ENCODE measurements around the gene ARHGEF7. TPM values are rescaled to one million over a fixed set of nuclear protein-coding genes. Genes with fewer than 3 reads are reported as not detected.

ARHGEF7 gene
- total RNA-seq, 1 donor from 2014 or later = 270 TPM

DNA sequence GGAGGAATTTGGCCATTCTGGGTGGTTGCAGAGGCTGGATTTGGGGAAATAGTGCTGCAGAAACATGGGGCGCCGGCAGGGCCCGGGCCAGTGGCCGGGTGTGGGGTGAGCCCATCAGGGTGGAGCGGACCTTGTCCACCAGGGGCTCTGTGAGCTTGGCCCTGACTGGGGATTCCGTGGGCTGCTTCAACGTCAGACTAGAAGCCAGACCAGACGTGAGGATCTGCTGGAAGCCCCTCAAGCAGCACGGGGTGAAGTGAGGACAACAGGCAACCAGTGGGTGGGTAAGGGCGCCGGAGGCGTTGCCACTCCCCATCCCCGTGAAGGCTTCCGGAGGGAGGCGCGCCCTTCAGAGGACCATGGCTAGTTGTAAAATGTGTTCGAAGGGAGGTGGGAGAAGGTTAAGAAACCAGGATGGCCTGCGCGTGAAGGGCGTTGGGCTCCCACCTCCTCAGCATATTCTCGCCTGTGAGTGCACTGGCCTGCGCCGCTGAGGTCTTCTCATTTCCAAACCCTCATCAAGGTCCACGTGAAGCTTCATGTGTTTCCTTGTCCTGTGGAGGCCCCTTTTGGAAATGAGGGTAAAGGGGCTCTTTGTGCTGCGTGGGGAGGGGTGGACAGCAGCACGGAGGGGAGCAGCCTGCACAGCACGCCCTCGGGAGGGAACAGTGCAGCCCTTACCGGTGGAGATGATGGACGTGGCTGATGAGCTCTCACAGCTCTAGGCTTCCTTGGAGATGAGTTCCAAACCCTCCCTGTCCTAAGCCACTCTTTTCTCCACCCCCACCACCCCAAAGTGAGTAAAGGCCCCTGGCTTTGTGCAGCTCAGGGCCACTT lies 213.7 kb downstream of the ARHGEF7 start:
- TF ChIP-seq, protein P1, sequence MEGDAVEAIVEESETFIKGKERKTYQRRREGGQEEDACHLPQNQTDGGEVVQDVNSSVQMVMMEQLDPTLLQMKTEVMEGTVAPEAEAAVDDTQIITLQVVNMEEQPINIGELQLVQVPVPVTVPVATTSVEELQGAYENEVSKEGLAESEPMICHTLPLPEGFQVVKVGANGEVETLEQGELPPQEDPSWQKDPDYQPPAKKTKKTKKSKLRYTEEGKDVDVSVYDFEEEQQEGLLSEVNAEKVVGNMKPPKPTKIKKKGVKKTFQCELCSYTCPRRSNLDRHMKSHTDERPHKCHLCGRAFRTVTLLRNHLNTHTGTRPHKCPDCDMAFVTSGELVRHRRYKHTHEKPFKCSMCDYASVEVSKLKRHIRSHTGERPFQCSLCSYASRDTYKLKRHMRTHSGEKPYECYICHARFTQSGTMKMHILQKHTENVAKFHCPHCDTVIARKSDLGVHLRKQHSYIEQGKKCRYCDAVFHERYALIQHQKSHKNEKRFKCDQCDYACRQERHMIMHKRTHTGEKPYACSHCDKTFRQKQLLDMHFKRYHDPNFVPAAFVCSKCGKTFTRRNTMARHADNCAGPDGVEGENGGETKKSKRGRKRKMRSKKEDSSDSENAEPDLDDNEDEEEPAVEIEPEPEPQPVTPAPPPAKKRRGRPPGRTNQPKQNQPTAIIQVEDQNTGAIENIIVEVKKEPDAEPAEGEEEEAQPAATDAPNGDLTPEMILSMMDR (IDR thresholded peaks at IDR 0.05; ENCODE audit: unreplicated experiment) = no peak
- no peak for DNase-seq (ENCODE audit: low spot score)
- no peak overlapping the region for H3K4me3 Mint-ChIP-seq (ENCODE audit: unreplicated experiment)
- H3K9me3 Mint-ChIP-seq (ENCODE audit: unreplicated experiment) = no peaks in the 10 kb centered on the region
- H3K27me3 Mint-ChIP-seq (ENCODE audit: unreplicated experiment) = peaks cover 20% of the 10 kb centered on the region
- peaks cover 7% of the 10 kb centered on the region for H3K36me3 Mint-ChIP-seq (ENCODE audit: low read depth, unreplicated experiment)
- H3K27ac Mint-ChIP-seq (ENCODE audit: unreplicated experiment) = no peak overlapping the region
- no peaks in the 10 kb centered on the region for H3K4me1 Mint-ChIP-seq (ENCODE audit: unreplicated experiment)

DNA sequence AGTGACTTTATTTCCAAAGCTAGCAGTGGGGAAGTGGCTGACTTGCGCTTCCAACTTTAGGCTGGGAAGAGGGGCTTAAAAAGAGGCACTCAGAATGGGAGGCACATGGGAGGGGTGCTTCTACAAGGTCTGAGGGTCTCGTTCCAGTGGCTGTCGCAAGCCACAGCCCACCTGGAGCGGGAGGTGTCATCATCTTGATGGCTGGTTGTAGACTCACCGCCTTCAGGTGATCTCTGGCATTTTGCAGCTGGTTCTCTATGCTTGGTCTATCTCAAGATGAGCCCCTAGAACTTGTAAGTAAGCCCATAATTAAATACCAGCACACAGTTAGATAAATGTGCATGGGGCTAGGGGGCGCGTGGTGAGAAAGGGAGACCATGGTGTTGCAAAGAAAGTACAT lies 214.5 kb downstream of the ARHGEF7 start:
- H3K4me1 Mint-ChIP-seq (ENCODE audit: unreplicated experiment) = no peaks in the 10 kb centered on the region
- no peak for DNase-seq (ENCODE audit: low spot score)
- TF ChIP-seq, protein P1 (IDR thresholded peaks at IDR 0.05; ENCODE audit: unreplicated experiment) = no peak

DNA sequence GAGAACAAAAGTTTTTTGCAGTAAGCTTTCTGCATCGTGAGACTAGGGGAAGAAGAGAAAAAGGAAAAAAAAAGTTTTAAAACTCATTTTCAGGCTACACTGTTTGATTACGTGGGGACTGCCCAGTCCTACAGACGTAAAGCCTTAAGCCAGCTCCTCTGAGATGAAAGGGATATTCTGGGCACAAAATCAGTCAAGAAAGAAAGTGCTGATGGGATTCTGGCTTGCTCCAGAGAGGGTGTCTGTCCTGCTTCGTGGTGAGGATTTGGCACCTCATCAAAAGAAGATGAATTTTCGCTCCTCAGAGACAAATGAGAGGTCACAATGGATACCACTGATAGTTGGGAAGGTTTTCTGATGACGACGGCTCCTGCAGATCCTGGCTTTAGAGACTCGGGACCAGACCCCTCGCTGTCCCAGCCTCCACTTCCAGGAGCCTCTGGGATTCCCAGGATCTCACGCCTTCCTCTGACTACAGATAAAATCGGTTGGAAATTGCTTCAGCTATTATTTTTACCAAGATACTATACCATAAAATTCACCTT lies 215.0 kb downstream of the ARHGEF7 start:
- Mint-ChIP-seq H3K4me1 (ENCODE audit: unreplicated experiment) (no peaks in the 10 kb centered on the region), H3K4me3 (ENCODE audit: unreplicated experiment) (no peak overlapping the region), H3K27ac (ENCODE audit: unreplicated experiment) (no peak overlapping the region), H3K36me3 (ENCODE audit: low read depth, unreplicated experiment) (peaks cover 14% of the 10 kb centered on the region), H3K27me3 (ENCODE audit: unreplicated experiment) (peaks cover 10% of the 10 kb centered on the region), H3K9me3 (ENCODE audit: unreplicated experiment) (no peaks in the 10 kb centered on the region)
- TF ChIP-seq, protein P1 (IDR thresholded peaks at IDR 0.05; ENCODE audit: unreplicated experiment) = no peak
- DNase-seq (ENCODE audit: low spot score) = no peak

More for the DNA sequence above, 214.5 kb downstream of the ARHGEF7 start:
- Mint-ChIP-seq H3K27me3 (ENCODE audit: unreplicated experiment) (peaks cover 12% of the 10 kb centered on the region), H3K4me3 (ENCODE audit: unreplicated experiment) (no peak overlapping the region), H3K27ac (ENCODE audit: unreplicated experiment) (no peak overlapping the region), H3K36me3 (ENCODE audit: low read depth, unreplicated experiment) (peaks cover 10% of the 10 kb centered on the region), H3K9me3 (ENCODE audit: unreplicated experiment) (no peaks in the 10 kb centered on the region)

DNA sequence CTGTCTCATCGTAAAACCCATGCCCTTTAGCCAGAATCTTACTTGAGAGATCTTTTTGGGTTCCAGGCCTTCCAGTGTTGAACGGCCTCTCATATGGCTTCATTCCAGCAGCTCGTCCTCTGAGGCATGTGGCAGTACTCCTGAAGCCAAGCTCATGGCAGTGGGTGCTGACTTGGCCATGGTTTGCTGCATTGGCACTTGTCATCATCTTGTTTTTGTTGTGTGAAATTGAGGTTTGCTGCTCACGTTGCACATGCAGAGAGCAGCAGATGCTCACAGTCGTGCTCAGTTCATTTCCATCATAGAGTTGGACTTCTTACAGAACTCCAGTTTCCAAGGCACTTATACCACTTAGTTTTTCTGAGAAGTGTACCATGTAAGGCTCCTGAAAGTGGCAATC lies 220.2 kb downstream of the ARHGEF7 start:
- H3K27me3 Mint-ChIP-seq (ENCODE audit: unreplicated experiment) = peaks cover 1% of the 10 kb centered on the region
- H3K27ac Mint-ChIP-seq (ENCODE audit: unreplicated experiment) = no peak overlapping the region
- TF ChIP-seq, protein P1 (IDR thresholded peaks at IDR 0.05; ENCODE audit: unreplicated experiment) = no peak
- H3K36me3 Mint-ChIP-seq (ENCODE audit: low read depth, unreplicated experiment) = peaks cover 32% of the 10 kb centered on the region
- DNase-seq (ENCODE audit: low spot score) = no peak
- H3K9me3 Mint-ChIP-seq (ENCODE audit: unreplicated experiment) = no peaks in the 10 kb centered on the region
- H3K4me3 Mint-ChIP-seq (ENCODE audit: unreplicated experiment) = no peak overlapping the region
- no peaks in the 10 kb centered on the region for H3K4me1 Mint-ChIP-seq (ENCODE audit: unreplicated experiment)

DNA sequence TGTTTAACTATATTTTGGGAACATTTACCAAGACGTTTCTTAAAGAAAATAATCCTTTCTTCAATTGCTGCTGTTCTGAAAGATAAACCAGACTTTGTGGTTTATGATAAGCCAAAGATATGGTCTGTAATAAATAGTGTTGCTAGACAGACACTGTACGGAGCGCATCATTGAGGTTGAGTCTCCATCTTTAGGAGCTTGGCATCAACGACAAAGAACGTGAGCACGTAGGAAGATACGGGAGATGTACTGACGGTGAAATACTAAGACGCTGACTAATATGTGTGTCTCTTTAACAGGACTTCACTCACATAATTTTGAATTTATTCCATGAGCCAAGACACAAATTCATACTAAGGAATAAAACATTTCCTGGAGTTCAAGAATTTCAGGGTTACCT lies 221.6 kb downstream of the ARHGEF7 start:
- H3K27ac Mint-ChIP-seq (ENCODE audit: unreplicated experiment) = no peak overlapping the region
- H3K36me3 Mint-ChIP-seq (ENCODE audit: low read depth, unreplicated experiment) = peaks cover 32% of the 10 kb centered on the region
- no peaks in the 10 kb centered on the region for H3K4me1 Mint-ChIP-seq (ENCODE audit: unreplicated experiment)
- H3K27me3 Mint-ChIP-seq (ENCODE audit: unreplicated experiment) = peaks cover 1% of the 10 kb centered on the region
- TF ChIP-seq, protein P1 (IDR thresholded peaks at IDR 0.05; ENCODE audit: unreplicated experiment) = no peak
- H3K4me3 Mint-ChIP-seq (ENCODE audit: unreplicated experiment) = no peak overlapping the region
- no peak for DNase-seq (ENCODE audit: low spot score)
- no peaks in the 10 kb centered on the region for H3K9me3 Mint-ChIP-seq (ENCODE audit: unreplicated experiment)

All from endothelial cell (in vitro differentiated cells).